OCI-LY1 (cell line): ENCODE data around the gene BCKDK.

Source experiments
- EZH2 ChIP-seq: fragments of 200-600 bp; sonication (generic), shearing (Covaris generic); IDR thresholded peaks from 2 replicates; pipeline ENCODE4 v1.8.0; 2017; ENCODE audit warnings: borderline replicate concordance, mixed run types, mild to moderate bottlenecking, antibody characterized with exemption, low read length, moderate library complexity, mixed read lengths
- TF ChIP-seq, protein P1 (sequence below): fragments of 200-600 bp; sonication (generic), shearing (Covaris generic); IDR thresholded peaks from 2 replicates; pipeline ENCODE4 v1.5.1; 2017; ENCODE audit warnings: mild to moderate bottlenecking, antibody characterized with exemption, low read length, moderate library complexity, mixed read lengths

DNA sequence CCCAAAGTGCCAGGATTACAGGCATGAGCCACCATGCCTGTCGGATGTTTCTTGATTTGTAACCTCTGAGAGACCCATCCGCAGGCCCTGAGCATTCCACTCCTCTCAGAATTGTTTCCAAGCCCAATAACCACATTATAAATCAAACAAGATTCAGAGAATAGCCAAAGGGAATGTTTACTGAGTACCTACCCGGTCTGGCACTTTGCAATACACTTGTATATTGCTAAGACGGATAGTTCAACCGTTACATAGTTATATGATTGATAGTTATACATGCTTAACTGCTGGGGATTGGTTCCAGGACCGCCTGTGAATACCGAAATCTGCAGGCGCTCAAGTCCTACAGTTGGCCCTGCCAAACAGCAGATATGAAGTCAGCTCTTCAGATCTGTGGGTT lies 6.3 kb downstream of the BCKDK start:
- TF ChIP-seq, protein P1, sequence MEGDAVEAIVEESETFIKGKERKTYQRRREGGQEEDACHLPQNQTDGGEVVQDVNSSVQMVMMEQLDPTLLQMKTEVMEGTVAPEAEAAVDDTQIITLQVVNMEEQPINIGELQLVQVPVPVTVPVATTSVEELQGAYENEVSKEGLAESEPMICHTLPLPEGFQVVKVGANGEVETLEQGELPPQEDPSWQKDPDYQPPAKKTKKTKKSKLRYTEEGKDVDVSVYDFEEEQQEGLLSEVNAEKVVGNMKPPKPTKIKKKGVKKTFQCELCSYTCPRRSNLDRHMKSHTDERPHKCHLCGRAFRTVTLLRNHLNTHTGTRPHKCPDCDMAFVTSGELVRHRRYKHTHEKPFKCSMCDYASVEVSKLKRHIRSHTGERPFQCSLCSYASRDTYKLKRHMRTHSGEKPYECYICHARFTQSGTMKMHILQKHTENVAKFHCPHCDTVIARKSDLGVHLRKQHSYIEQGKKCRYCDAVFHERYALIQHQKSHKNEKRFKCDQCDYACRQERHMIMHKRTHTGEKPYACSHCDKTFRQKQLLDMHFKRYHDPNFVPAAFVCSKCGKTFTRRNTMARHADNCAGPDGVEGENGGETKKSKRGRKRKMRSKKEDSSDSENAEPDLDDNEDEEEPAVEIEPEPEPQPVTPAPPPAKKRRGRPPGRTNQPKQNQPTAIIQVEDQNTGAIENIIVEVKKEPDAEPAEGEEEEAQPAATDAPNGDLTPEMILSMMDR = no peak
- TF ChIP-seq EZH2 = no peak
